GM19455 (cell line): ENCODE measurements around the gene RNF151.
"Not testable (repeated sequence)": the region's sequence is repeated elsewhere in the genome, so short reads cannot be mapped to it uniquely, and the experiment has no call there.

Source experiments
- ATAC-seq: cut with Tn5 transposase; IDR thresholded peaks from one replicate; pipeline ENCODE4 v1.9.1; 2021; ENCODE audit not compliant: unreplicated experiment

Gene RNF151, protein sequence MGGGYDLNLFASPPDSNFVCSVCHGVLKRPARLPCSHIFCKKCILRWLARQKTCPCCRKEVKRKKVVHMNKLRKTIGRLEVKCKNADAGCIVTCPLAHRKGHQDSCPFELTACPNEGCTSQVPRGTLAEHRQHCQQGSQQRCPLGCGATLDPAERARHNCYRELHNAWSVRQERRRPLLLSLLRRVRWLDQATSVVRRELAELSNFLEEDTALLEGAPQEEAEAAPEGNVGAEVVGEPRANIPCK

DNA sequence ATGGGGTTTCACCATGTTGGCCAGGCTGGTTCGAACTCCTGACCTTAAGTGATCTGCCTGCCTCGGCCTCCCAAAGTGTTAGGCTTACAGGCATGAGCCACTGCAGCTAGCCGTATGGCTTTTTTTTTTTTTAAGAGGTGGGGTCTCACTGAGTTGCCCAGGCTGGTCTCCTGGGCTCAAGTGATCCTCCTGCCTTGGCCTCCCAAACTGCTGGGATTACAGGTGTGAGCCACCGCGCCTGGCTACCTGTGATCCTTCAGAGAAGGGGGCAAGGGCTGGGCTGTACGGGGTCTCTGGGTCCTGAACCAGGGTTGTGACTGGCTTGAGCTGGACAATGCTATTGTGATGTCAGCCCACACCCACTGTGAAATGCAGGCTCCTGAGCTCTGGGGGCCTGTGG lies at the start of gene RNF151:
RNF151 (plus strand) TSS at position 397 of the 400 bp plus-strand sequence. CDS start 26 bp downstream, outside the sequence.
- ATAC-seq, result no peak

DNA sequence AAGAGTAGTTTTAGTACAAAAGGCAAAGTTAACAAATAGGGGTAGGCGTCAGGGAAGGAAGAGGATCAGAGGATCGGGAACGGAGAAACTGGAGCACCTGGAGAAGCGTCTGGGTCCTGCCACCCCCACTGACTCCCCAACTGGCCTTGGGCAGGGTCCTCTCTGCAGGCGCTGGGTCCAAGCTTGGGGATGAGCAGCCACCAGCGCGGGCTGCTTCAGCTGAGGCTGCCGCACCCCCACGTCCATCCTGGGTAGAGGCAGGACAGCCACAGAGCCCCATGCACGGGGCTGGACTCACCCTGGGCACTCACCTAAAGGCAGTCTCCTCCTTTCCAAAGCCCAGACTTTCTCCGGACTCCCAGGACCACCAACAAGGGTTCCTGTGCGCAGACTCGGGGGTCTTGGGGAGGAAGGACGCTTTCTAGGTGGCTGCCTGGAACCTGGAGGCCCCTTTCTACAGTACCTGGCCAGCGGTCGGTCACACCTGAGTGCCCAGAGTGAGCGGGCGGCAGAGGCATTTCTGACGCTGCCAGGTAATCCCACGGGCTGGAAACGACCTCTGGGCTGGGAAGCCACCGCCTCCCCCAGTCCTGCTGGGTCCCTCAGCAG lies 49.5 kb upstream of the RNF151 start:
- ATAC-seq, result no peak

DNA sequence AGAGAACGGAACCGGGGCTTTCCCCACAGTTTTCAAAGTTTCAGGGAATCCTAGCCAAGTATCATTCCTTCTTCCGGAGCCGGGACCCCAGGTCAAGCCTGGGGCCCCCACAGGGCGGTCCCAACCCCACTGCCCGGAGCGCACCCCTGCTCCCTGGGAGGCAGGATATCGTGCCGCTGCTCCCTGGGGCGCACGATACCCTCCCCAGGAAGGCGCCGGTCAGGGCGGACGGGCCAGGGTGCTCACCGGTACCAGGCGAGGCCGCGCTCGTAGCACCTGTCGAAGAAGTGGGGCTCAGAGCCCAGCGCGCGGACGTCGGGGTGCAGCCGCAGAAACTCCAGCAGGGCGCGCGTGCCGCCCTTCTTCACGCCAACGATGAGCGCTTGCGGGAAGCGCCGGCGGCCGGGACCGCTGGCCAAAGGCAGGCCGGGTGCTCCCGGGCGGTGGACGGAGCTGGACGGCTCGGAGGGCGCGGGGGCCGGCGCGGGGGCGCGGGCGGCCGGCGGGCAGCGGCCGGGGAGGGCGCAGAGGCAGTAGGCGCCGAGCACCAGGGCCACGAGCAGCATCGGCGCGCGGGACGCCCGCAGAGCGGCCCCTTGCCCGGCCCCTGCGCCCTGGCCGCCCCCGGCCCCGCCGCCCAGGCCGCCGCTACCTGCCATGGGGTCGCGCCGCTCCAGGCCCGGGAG lies 48.8 kb upstream of the RNF151 start:
- no peak for ATAC-seq

DNA sequence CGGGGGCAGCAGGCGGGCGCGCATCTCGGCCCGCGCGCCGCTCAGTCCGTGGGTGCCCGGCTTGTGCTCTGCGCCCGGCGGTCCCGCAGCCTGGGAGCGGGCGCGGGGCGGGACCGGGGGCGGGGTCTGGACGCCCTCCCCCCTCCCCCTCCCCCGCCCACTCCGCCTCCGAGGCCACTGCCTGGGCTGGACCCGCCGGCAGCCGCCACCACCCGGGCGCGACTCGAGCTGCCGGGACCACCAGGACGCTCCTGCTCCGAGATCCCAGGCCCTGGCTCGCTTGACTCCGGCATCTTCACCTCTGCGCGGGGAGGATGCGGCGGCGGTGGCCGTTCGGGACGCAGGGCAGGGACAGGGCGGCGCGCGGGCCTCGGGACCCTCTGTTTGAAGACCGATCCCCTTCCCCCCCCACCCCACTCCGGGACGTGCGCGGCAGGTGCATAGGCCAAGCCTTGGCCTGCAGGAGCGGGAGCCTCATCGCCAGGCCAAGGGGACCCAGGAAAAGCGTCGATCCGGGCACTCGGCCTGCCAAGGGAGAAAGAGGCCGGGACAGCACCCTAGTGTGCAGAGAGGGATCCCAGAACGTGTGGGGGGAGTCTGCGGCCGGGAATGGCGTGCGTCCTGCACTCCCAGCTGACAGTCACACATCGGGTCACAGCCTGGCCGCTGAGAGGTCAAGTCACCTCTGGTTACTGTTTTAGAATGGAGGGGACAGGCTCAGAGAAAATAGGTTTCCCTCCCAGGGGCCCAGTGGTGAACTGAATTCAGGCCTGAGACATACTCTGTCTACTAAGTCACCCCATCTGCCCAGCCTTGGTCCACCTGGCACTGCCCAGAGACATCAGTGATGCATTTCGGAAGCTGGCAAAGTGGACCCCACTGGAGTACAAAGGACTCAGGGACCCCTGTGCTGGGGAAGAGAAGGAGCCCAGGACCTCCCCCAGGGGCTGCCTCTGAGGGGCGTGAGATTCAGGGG lies 48.0 kb upstream of the RNF151 start, which contains the start of gene HS3ST6:
HS3ST6 (minus strand) TSS at position 65 of the 976 bp plus-strand sequence. CDS start 92 bp downstream, outside the sequence.
- no peak for ATAC-seq

DNA sequence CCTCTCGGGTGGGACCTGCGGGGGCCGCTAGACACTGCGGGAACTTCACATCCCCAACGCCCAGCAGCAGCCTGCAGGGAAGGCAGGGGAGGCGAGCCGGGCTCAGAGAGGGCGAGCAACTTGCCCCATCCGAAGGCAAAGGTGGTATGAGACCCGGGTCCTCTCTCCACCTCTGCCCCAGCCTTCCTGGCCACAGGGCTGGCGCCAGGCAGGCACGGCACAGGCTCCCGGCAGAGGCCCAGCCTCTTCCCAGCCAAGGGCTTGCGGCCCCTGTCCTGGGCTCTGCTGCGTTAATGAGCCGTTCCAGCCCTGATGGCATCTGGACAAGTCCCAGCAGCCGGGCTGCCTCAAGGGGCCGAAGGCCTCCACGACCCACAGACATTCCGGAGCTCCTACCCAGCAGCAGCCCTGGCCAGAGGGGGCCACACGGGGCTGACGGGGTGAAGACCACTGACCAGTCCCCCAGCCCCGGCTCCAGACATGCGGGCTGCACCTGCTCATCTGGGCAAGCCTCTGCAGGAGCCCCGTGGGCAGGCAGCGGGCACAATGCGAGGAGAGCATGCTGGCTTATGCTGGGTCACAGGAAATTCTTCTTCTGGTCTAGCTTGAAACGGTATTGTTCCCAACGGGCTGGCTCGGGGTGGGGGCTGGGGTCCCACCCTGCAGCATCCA lies 47.2 kb upstream of the RNF151 start:
- ATAC-seq, result no peak

DNA sequence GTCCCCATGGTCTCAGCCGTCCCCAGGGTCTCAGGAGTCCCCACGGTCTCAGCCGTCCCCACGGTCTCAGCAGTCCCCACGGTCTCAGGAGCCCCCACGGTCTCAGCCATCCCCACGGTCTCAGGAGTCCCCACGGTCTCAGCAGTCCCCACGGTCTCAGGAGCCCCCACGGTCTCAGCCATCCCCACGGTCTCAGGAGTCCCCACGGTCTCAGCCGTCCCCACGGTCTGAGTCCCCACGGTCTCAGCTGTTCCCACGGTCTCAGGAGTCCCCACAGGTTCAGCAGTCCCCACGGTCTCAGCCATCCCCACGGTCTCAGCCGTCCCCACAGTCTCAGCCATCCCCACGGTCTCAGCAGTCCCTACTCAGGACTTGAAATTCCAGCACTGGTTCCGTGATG lies 46.5 kb upstream of the RNF151 start:
- ATAC-seq, result not testable (repeated sequence)

DNA sequence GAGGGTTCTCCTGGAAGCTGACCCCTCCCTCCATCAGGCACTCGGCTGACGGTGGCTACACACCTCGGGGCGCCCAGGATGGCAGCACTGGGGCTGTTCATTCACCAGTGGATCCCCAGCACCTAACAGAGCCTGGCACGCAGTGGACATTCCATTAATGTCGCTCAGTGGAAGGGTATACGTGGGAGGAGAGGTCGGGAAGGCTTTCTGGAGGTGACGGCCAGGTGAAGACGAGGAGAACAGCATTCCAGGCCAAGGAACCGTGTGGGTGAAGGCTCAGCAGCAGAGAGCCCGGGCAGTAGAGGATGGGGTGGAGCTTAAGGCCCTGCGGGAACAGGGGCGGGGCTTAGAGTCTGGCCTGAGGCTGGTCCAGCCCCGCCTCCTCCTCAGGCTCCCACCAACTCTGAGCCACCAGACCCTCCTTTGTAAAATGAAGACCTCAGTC lies 45.9 kb upstream of the RNF151 start:
- no peak for ATAC-seq

DNA sequence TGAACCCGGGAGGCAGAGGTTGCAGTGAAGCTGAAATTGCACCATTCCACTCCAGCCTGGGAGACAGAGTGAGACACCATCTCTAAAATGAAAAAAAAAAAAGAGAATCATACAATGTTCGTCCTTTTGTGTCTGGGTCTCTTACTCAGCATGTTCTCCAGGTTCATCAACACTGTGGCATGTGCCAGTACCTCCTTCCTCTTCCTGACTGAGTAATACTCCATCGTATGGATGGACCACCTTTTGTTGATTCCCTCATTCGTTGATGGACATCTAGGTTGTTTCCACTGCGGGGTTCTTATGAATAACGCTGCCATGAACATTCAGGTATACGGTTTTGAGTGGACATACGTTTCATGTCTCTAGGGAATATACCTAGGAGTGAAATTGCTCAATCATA lies 44.3 kb upstream of the RNF151 start:
- no peak for ATAC-seq

DNA sequence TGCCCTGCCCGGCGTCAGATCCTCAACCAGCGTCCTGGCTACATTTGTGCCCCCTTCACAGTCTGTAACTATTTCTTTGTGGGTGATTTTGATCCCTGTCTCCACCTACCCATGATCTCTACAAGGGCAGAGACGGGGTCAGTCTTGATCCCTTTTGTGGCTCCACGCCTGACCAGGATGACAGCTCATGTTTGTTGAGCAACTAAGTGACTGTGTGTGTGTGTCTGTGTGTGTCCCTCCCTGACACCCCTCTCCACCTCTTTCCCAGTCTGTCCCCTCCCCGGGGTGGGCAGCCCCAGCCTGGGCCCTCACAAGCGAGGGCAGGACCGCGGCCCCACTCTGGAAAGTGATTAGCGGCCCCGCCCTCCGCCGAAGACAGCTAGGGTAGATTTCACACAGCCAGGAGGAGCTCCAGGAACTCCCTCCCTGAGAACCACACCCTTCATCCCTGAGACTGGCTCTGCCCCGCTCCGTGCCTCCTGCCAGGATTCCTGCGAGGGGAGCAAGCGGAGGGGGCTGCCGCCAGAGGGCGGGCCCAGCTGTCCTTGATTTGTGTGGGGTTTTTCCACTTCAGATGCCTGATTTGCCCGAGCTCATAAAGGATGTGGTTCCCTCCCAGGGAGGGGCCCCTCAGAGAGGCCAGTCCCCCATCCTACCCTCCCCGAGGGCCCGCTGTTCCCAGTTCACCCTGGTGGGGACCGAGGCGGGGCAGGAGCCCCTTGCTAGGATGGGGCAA lies 43.2 kb upstream of the RNF151 start:
- no peak for ATAC-seq

DNA sequence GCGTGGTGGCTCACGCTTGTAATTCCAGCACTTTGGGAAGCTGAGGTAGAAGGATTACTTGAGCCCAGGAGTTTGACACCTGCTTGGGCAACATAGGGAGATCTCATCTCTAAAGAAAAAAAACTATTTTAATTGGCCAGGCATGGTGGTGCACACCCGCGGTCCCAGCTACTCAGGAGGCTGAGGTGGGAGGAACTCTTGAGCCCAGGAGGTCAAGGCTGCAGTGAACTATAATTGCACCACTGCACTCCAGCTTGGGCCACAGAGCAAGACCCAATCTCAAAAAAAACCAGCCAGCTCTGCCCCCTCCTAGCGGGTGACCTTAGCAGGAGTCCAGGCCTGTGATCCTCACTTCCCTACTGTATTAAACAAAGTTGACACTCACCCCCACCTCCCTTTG lies 42.6 kb upstream of the RNF151 start:
- ATAC-seq, result no peak

DNA sequence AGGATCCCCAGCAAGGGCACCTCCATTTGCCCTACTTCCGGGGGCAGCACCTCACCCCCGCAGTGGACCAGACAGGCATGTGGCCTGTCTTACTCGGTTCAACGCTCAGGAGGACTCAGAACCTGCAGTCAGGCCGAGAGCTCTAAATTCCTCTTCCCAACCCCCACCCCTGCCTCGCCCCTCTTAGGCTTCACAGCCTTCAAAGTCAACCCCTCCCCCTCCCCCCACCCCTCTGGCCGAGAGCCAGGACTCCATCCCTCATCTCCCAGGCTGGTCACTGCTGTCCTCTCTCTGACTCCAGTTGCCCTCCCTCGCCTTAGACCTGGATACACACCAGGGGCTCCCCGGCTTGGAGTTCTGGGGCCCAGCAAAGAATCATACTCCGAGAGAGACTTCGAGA lies 40.4 kb upstream of the RNF151 start:
- no peak for ATAC-seq

DNA sequence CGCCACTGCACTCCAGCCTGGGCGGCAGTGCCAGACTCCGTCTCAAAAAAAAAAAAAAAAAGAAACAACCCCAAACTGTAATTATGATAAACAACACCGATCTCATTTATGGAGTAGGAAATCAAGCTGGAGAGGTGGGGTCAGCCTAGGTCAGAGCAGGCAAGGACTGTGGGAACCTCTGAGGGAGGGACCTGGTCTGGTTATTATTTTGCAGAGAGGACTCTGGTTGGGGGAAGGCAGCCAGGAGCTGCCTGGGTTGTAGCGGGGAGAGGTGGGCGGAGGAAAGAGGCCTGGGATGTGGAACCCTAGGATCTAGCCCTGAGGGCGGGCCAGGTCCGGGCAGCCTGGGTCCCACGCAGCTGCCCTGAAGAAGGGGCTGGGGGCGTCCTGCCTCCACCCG lies 37.6 kb upstream of the RNF151 start:
- ATAC-seq, result no peak

DNA sequence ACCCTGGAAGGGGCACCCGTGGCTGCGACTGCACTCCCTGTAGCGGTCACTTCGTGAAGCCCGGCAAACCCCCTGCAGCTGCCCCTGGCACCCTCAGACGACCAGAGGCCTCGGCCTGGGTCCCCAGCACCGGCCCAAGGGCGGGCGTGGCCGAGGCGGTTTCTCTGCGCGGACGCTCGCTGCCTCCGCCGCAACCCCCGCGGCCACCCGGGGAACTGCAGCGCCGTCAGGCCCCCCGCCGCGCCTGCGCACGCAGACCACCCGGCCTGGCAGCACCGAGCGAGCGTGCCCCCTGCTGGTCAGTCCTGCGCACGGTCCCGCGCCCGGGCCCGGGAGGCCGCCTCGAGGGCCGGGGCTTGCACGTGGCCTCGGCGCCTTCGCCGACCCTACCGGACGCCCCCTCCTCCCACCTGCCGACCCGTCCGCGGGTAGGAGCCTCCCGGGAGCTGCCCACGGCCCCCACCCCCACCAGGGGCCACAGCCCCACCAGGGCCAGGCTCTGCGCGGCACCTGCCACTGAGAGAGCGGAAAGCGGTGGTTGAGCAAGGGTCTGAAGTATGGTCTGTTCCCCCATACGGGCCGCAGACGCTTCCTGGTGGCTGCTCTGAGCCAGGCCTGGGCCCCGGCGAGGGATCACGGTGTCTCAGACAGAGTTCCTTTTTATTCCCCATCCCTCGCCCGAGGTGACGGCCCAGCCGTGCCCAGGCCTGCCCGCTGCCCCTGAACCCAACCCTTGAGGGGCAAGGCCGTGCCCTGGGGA lies 36.9 kb upstream of the RNF151 start:
- ATAC-seq, result peak; percentile 79

DNA sequence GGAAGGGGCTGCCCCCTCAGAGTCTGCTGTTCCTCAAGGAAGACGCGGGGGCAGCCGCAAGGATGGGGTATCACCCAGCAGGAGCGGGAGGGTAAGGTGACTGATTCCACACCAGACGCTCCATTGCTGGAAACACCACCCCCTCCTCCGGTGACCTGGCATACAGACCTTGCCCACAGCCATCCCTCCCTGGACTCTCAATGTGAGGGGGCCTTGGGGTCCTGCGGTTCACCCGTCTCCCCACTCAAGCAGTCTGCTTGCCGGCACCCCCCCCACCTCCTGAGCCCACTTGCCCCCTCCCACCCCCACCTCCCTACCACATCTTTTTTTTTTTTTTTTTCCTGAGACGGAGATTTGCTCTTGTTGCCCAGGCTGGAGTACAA lies 36.3 kb upstream of the RNF151 start:
- no peak for ATAC-seq

DNA sequence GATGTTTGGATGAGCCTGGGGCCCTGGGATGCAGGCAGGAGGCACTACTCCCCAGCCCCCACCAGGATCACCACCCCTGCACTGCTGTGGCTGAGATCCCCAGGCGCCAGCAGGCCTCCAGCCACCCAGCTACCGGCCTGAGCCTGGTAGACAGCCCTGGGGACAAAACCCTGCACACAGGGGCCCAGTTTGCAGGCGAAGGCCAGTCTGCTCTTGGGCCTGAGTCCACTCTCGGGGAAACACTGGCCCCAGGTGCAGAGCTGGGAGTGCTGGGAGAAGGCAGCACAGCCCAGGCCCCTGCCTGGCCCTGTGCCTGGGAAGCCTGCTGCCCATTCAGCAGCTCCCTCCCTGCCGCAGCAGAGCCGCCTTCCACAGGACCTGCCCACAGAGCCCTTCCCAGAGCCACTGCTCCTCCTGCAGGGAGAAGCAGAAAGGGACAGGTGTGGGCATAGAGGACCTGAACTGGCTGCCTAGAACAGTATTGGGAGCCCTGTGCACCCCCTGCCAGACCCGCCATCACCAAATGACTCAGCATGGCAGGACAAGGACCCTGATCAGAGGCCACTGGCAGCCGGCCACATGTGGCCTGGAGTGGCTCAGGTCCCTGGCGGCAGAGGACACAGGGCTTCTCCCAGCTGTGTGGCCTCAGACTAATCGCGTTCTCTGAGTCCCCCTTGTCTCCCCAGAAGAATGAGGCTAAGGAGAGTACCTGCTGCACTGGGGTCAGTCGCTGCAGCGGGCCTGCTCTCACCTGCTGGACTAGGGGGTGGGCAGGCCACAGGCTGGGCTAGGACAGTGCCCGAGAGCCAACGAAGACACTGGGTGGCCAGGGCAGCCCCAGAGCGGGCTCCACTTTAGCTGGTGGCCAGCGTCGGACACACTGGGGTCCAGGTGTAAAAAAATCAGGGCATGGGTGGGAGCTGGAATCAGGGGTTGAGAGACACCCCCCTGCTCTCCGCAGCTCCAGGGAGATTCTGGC lies 34.3 kb upstream of the RNF151 start:
- no peak for ATAC-seq

DNA sequence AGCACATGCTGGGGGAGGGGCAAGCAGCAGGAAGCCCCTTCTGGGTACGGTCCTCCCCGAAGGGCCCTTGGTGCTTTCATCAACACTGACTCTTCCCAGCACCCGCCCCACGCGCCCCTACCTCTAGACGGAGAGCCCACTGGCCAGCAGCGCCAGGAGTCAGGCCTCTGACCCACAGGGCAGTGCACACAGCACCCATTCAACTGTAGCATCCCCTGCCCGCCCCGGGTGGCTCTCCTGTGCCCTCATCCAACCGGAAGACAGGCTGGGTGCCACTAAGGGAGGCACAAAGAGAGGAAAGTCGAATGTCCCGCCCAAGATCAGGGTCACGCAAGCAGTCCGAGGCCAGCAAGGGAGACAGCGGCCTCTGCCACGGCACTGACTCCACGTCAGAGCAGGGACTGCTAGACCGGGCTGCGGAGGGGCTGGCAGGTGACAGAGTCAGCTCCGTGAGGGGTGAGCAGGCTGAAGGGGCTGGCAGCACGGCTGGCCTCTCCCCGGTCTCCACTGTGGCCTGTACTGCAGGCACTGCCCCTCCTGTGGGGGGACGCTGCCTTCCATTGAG lies 33.5 kb upstream of the RNF151 start:
- no peak for ATAC-seq

DNA sequence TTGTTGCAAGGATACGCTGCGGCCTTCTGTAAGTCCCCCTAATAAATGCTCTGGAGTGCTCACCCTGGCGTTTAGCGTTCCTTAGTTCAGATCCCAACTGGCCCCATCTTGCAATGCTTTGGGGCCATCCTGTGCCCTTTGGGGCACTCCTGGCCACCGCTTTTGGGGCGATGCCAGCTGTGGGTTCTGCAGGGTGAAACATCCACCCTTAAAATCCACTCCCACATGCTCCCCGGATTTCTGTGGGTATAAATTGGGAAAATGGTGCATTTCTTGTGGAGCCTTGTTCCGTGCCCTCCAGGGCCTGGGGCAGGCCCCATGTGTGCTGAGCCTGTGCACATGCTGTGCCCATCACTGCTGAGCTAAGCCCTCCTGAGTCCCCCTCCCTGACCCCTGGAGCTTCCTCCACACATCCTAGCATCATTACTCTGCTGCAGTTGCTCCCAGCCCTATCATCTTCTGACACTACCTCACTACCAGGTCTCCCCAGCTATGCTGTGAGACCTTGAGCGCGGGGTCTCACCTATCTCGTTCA lies 29.6 kb upstream of the RNF151 start:
- no peak for ATAC-seq
